ENCODE data around the gene CLPTM1.
"Not testable (repeated sequence)": the region's sequence is repeated elsewhere in the genome, so short reads cannot be mapped to it uniquely, and the experiment has no call there.

Gene CLPTM1

GRCh38 chr19:44943801-44944249, 11.4 kb upstream of the CLPTM1 start:
- DNase-seq: no peak

GRCh38 chr19:44947041-44947581, 8.1 kb upstream of the CLPTM1 start:
- DNase-seq: no peak

GRCh38 chr19:44948237-44948636, 6.9 kb upstream of the CLPTM1 start:
- DNase-seq: no peak

GRCh38 chr19:44948763-44949374, 6.3 kb upstream of the CLPTM1 start:
- no peak for DNase-seq

- no peak for DNase-seq
Measured at GRCh38 chr19:44949550-44949949, 5.6 kb upstream of the CLPTM1 start.

GRCh38 chr19:44951179-44952159, 3.7 kb upstream of the CLPTM1 start:
- DNase-seq: no peak

- no peak for DNase-seq
Measured at GRCh38 chr19:44954278-44954648, 917 bp upstream of the CLPTM1 start.

GRCh38 chr19:44955505-44956439, 592 bp downstream of the CLPTM1 start:
- DNase-seq: no peak

- DNase-seq: no peak
Measured at GRCh38 chr19:44957526-44957925, 2.3 kb downstream of the CLPTM1 start.

GRCh38 chr19:44958090-44958489, 2.9 kb downstream of the CLPTM1 start:
- no peak for DNase-seq

GRCh38 chr19:44959691-44960090, 4.5 kb downstream of the CLPTM1 start:
- no peak for DNase-seq

GRCh38 chr19:44960906-44961728, 5.9 kb downstream of the CLPTM1 start:
- DNase-seq: no peak

GRCh38 chr19:44961821-44962220, 6.6 kb downstream of the CLPTM1 start:
- no peak for DNase-seq

GRCh38 chr19:44968118-44968517, 12.9 kb downstream of the CLPTM1 start:
- no peak for DNase-seq

GRCh38 chr19:44968670-44969069, 13.5 kb downstream of the CLPTM1 start:
- no peak for DNase-seq

GRCh38 chr19:44969437-44969836, 14.3 kb downstream of the CLPTM1 start:
- no peak for DNase-seq

- DNase-seq: not testable (repeated sequence)
Measured at GRCh38 chr19:44971451-44971850, 16.3 kb downstream of the CLPTM1 start.

- DNase-seq: no peak
Measured at GRCh38 chr19:44972802-44973201, 17.6 kb downstream of the CLPTM1 start.

- DNase-seq: no peak
Measured at GRCh38 chr19:44973982-44974735, 19.0 kb downstream of the CLPTM1 start.

GRCh38 chr19:44974857-44975256, 19.7 kb downstream of the CLPTM1 start:
- DNase-seq: no peak

- DNase-seq: no peak
Measured at GRCh38 chr19:44975444-44975843, 20.3 kb downstream of the CLPTM1 start.

Measured in cerebellar nuclear complex (tissue), 1 donor.